Endothelial cell of umbilical vein (primary cell): ENCODE measurements around the gene MACROH2A2. TPM values are rescaled to one million over a fixed set of nuclear protein-coding genes. Genes with fewer than 3 reads are reported as not detected.

Source experiments
- BruUV-seq: library from RNA; stranded (reverse); fragments of 400-500 nt; replicated peaks from 2 replicates; lab custom pipeline; 2021; lab: Mats Ljungman, UMichigan
- CTCF ChIA-PET: fragments of 300-600, 350-600 bp; sonication (Branson Sonifier 250); formaldehyde crosslinking; loops from one replicate; lab custom pipeline; 2021; ENCODE audit warnings: antibody characterized with exemption, inconsistent platforms; lab: Charles Lee
- POLR2A ChIA-PET: fragments of 300-600, 350-600 bp; sonication (Branson Sonifier 250); formaldehyde crosslinking; loops from one replicate; lab custom pipeline; 2021; ENCODE audit warnings: antibody characterized with exemption, inconsistent platforms; lab: Charles Lee
- DNase-seq: peaks from one replicate; pipeline ENCODE4 v3.0.0-alpha.2; 2011; ENCODE audit warnings: low read depth, low spot score
- FAIRE-seq: peaks from 2 replicates; lab custom pipeline; 2011; peaks lifted over from hg19 to GRCh38; lab: Jason Lieb, UNC
- H2AFZ ChIP-seq: 2 replicates; pipeline ENCODE4 v1.6.0; 2012; ENCODE audit warnings: low read depth, low read length, control low read depth, inconsistent platforms
- H3K27ac ChIP-seq: 2 replicates; pipeline ENCODE4 v1.5.1; 2011; ENCODE audit warnings: low read depth, mild to moderate bottlenecking, control low read depth, low read length, moderate library complexity; ENCODE audit not compliant: insufficient read depth
- H3K27me3 ChIP-seq, 2 experiments: 2 replicates each; pipeline versions ENCODE4 v1.6.0 to v1.6.1; 2011; ENCODE audit warnings: low read length in 2 of 2, mixed read lengths in 1 of 2; ENCODE audit not compliant: control insufficient read depth in 2 of 2, insufficient read depth in 2 of 2
- H3K36me3 ChIP-seq, 2 experiments: 2 replicates in 1 of 2; 3 replicates in 1 of 2; pipeline ENCODE4 v1.5.1; 2011; ENCODE audit warnings: low read length in 2 of 2, mild to moderate bottlenecking in 1 of 2, moderate library complexity in 1 of 2; ENCODE audit not compliant: control insufficient read depth in 2 of 2, insufficient read depth in 2 of 2; ENCODE audit errors: extremely low read depth in 1 of 2
- H3K4me1 ChIP-seq: 3 replicates; pipeline ENCODE4 v1.5.1; 2011; ENCODE audit warnings: mild to moderate bottlenecking, low read length; ENCODE audit not compliant: control insufficient read depth, insufficient read depth; ENCODE audit errors: extremely low read depth
- H3K4me2 ChIP-seq: 2 replicates; pipeline ENCODE4 v1.6.1; 2011; ENCODE audit warnings: low read length, control low read depth, mixed read lengths; ENCODE audit not compliant: insufficient read depth
- H3K4me3 ChIP-seq, 3 experiments: fragments of 200-600 bp in 1 of 3; sonication (generic), shearing (Covaris generic) in 1 of 3; replicated peaks in 1 of 3; 2 replicates each; pipeline ENCODE4 v1.5.1; 2011 to 2016; ENCODE audit warnings: control low read depth in 3 of 3, low read length in 3 of 3, mild to moderate bottlenecking in 2 of 3, inconsistent platforms in 1 of 3, low read depth in 1 of 3, moderate library complexity in 1 of 3; ENCODE audit not compliant: insufficient read depth in 1 of 3
- H3K79me2 ChIP-seq: 2 replicates; pipeline ENCODE4 v1.6.0; 2012; ENCODE audit warnings: low read length, inconsistent platforms; ENCODE audit not compliant: control insufficient read depth, insufficient read depth
- H3K9ac ChIP-seq: replicated peaks from 2 replicates; pipeline ENCODE3; 2011; ENCODE audit warnings: low read length, control low read depth; ENCODE audit not compliant: insufficient read depth; ENCODE audit errors: extremely low read depth
- H3K9me1 ChIP-seq: replicated peaks from 3 replicates; pipeline ENCODE4 v1.6.0; 2011; ENCODE audit warnings: mild to moderate bottlenecking, low read length; ENCODE audit not compliant: control insufficient read depth, insufficient read depth; ENCODE audit errors: extremely low read depth
- H3K9me3 ChIP-seq: replicated peaks from 2 replicates; pipeline ENCODE4 v1.5.1; 2012; ENCODE audit warnings: low read length, inconsistent platforms; ENCODE audit not compliant: control insufficient read depth, insufficient read depth
- H4K20me1 ChIP-seq: replicated peaks from 2 replicates; pipeline ENCODE3; 2011; ENCODE audit warnings: mild to moderate bottlenecking, low read length; ENCODE audit not compliant: control insufficient read depth, insufficient read depth; ENCODE audit errors: extremely low read depth
- EZH2 ChIP-seq: IDR thresholded peaks from 2 replicates; pipeline ENCODE4 v1.6.1; 2012; ENCODE audit warnings: borderline replicate concordance, low read depth, mild to moderate bottlenecking, moderate library complexity, low read length, inconsistent platforms; ENCODE audit not compliant: severe bottlenecking
- FOS ChIP-seq: IDR thresholded peaks from 2 replicates; pipeline ENCODE4 v1.6.1; 2011; ENCODE audit warnings: mild to moderate bottlenecking, low read length, moderate library complexity, borderline replicate concordance; ENCODE audit not compliant: insufficient read depth
- GATA2 ChIP-seq: IDR thresholded peaks from 2 replicates; pipeline ENCODE4 v1.7.0; 2011; ENCODE audit warnings: low read depth, mild to moderate bottlenecking, moderate library complexity, mixed read lengths, low read length; ENCODE audit not compliant: insufficient read length, insufficient read depth
- JUN ChIP-seq: IDR thresholded peaks from 2 replicates; pipeline ENCODE4 v1.6.1; 2011; ENCODE audit warnings: borderline replicate concordance, low read depth; ENCODE audit not compliant: insufficient read length, insufficient read depth
- MYC ChIP-seq: IDR thresholded peaks from one replicate; pipeline ENCODE4 v1.6.1; 2011; ENCODE audit warnings: mild to moderate bottlenecking, low read depth, low read length
- POLR2A ChIP-seq: IDR thresholded peaks from 2 replicates; pipeline ENCODE4 v1.6.1; 2012; ENCODE audit warnings: low read depth, mild to moderate bottlenecking, control low read depth, low read length
- POLR2AphosphoS5 ChIP-seq: IDR thresholded peaks from 2 replicates; pipeline ENCODE4 v1.6.1; 2012; ENCODE audit warnings: low read depth, mild to moderate bottlenecking, control low read depth, low read length, moderate library complexity; ENCODE audit not compliant: insufficient read depth
- dilution Hi-C: fragments of 300-500 bp; cut with MboI; formaldehyde crosslinking; loops from one replicate; pipeline ENCODE4 v1.15.0; 2019; ENCODE audit warnings: low sequenced_read_pairs; ENCODE audit not compliant: extremely low pct_ligation_motif_present
- intact Hi-C: fragments of 100-400 bp; cut with micrococcal nuclease; formaldehyde crosslinking; loops from one replicate; pipeline ENCODE4 v1.10.0; 2022
- polyA plus RNA-seq, 4 experiments: library from polyadenylated mRNA; depleted of rRNA in 3 of 4; stranded (reverse) in 3 of 4; unstranded in 1 of 4; fragments of >200 nt; gene quantifications; 2 replicates each; pipeline versions ENCODE4 v1.2.1 to v1.2.3, GENCODE V29; 2011 to 2012; ENCODE audit warnings: missing spikeins in 1 of 4
- total RNA-seq: library from RNA; stranded (reverse); gene quantifications from 2 replicates; pipeline ENCODE4 v1.2.3, GENCODE V29; 2021
- TF ChIP-seq, protein P1 (sequence below): IDR thresholded peaks from 2 replicates; pipeline ENCODE4 v1.6.1; 2011; ENCODE audit not compliant: insufficient read depth, insufficient read length
- TF ChIP-seq, protein P2 (sequence below), 2 donors: IDR thresholded peaks; 1 replicate in 1 of 2; 2 replicates in 1 of 2; pipeline ENCODE4 v1.5.1; 2011; ENCODE audit warnings: low read length in 2 of 2, mild to moderate bottlenecking in 2 of 2, moderate library complexity in 2 of 2, control low read depth in 1 of 2, inconsistent platforms in 1 of 2, low read depth in 1 of 2; ENCODE audit not compliant: insufficient read depth in 1 of 2; ENCODE audit errors: extremely low read depth in 1 of 2

Gene MACROH2A2
- total and polyA plus RNA-seq, 2 donors (not counting 3 experiments of a cell fraction or from before 2014, with no cell fraction given), result 0.08 TPM; not detected in 1

DNA sequence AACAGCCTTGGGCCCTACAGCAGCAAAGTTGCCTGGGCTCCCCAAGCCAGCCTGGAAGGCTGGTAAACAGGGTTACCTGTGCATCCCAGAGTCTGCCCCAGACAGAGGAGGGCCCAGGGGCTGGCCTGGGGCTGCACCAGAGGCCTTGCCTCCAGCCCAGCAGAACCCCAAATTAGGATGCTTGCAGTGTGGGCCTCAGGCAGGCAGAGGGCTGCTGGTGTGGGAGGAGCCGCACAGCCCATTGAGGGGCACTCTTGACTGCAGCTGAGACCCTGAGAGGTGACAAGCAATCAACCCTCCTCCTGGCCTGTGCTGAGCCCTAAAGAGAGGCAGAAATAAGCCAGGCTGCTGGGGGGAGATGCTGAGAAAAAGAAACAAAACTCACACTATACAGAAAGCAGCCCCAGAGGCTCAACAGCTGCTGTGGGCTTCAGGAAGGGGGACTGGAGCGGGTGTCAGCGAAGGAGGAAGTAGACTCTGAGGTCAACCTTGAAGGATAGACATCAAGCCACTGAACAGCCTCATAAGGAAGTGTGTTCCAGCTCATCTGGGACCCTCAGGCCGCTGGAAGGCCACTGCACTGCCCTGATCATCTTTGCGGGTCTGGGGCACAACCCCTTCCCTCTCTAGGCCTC is 73.4 kb downstream of the MACROH2A2 start:
- ChIA-PET POLR2A (interaction anchor here (0.7 kb wide), 1 partner anchor 1857 kb away, joined by 4 read pairs; no protein-coding TSS in a partner anchor), CTCF (interaction anchor here (0.8 to 2.2 kb wide), 3 partner anchors 10 to 20 kb away, joined by 3 to 13 read pairs (median 4); partner anchors contain the start of gene TYSND1)
- Histone ChIP-seq H4K20me1 (no peaks in the 10 kb centered on the region), H3K27me3 (no peaks in the 10 kb centered on the region), H3K9ac (no peak overlapping the region), H3K27ac (no peak overlapping the region), H3K79me2 (no peaks in the 10 kb centered on the region), H3K36me3 (no peaks in the 10 kb centered on the region), H2AFZ (no peak overlapping the region), H3K4me1 (no peaks in the 10 kb centered on the region), H3K4me2 (no peak overlapping the region), H3K9me3 (no peaks in the 10 kb centered on the region), H3K9me1 (no peaks in the 10 kb centered on the region), H3K4me3 (no peak overlapping the region)
- no peak for DNase-seq
- FAIRE-seq, result no peak
- TF ChIP-seq POLR2AphosphoS5 (no peak), JUN (no peak), POLR2A (no peak), GATA2 (no peak), EZH2 (no peak), FOS (no peak), MYC (no peak)
- TF ChIP-seq, protein P1, sequence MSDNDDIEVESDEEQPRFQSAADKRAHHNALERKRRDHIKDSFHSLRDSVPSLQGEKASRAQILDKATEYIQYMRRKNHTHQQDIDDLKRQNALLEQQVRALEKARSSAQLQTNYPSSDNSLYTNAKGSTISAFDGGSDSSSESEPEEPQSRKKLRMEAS, result no peak
- TF ChIP-seq, protein P2, sequence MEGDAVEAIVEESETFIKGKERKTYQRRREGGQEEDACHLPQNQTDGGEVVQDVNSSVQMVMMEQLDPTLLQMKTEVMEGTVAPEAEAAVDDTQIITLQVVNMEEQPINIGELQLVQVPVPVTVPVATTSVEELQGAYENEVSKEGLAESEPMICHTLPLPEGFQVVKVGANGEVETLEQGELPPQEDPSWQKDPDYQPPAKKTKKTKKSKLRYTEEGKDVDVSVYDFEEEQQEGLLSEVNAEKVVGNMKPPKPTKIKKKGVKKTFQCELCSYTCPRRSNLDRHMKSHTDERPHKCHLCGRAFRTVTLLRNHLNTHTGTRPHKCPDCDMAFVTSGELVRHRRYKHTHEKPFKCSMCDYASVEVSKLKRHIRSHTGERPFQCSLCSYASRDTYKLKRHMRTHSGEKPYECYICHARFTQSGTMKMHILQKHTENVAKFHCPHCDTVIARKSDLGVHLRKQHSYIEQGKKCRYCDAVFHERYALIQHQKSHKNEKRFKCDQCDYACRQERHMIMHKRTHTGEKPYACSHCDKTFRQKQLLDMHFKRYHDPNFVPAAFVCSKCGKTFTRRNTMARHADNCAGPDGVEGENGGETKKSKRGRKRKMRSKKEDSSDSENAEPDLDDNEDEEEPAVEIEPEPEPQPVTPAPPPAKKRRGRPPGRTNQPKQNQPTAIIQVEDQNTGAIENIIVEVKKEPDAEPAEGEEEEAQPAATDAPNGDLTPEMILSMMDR (IDR thresholded peaks at IDR 0.05; ENCODE audit: extremely low read depth in 1 of 2, insufficient read depth in 1 of 2, low read depth in 1 of 2, low read length in 2 of 2), result no peak
- dilution Hi-C loops (no loop called here), intact Hi-C loops (no loop called here)
- no TSS peak for BruUV-seq
